ENCODE data around the gene TDRD3.

GRCh38 chr13:60572855-60573254 is 175.8 kb downstream of the TDRD3 start:
- TF ChIP-seq CTCF (IDR thresholded peaks at IDR 0.05; ENCODE audit: low read length) (no peak), EZH2 (IDR thresholded peaks at IDR 0.05; ENCODE audit: borderline replicate concordance, low read length) (no peak)

Measured in OCI-LY1 (cell line).